Stimulated activated CD4-positive, alpha-beta T cell treated with anti-CD3 and anti-CD28 coated beads, Interleukin-15, amount 100 ng/mL, for 48 hours (primary cell): ENCODE results near the gene RFPL4A.

Source experiments
- DNase-seq, 2 donors: peaks; one replicate each; pipeline ENCODE4 v3.0.0-alpha.2; 2020; ENCODE audit warnings: low read depth in 2 of 2

The RFPL4A gene

GRCh38 chr19:55802281-55802680 is 43.4 kb downstream of the RFPL4A start:
- no peak for DNase-seq

- peak; percentile 19 to 43 for DNase-seq
Measured at GRCh38 chr19:55809381-55810058, 50.6 kb downstream of the RFPL4A start.

- DNase-seq, result no peak
Measured at GRCh38 chr19:55811340-55811739, 52.4 kb downstream of the RFPL4A start.

- no peak for DNase-seq
Measured at GRCh38 chr19:55812449-55812848, 53.6 kb downstream of the RFPL4A start.
